H9 (cell line): ENCODE results near the gene RGR. TPM values are rescaled to one million over a fixed set of nuclear protein-coding genes. Genes with fewer than 3 reads are reported as not detected.

Experiments used
- DNase-seq: peaks from one replicate; pipeline ENCODE4 v3.0.0-alpha.2; 2017
- H2AFZ ChIP-seq: one replicate; pipeline ENCODE4 v1.6.1; 2013; ENCODE audit warnings: mild to moderate bottlenecking, low read length, control low read depth, moderate library complexity
- H2AK5ac ChIP-seq: 2 replicates; pipeline ENCODE4 v1.6.1; 2013; ENCODE audit warnings: low read length, control low read depth, mixed read lengths; ENCODE audit not compliant: insufficient read length
- H2BK120ac ChIP-seq: one replicate; pipeline ENCODE4 v1.6.1; 2013; ENCODE audit warnings: low read depth, mild to moderate bottlenecking, low read length, control low read depth, inconsistent platforms; ENCODE audit not compliant: poor library complexity, severe bottlenecking
- H2BK12ac ChIP-seq: 2 replicates; pipeline ENCODE4 v1.6.1; 2013; ENCODE audit warnings: low read length, control low read depth, mixed read lengths, low read depth; ENCODE audit not compliant: insufficient read length
- H2BK15ac ChIP-seq: 2 replicates; pipeline ENCODE4 v1.6.1; 2013; ENCODE audit warnings: low read depth, low read length, control low read depth
- H2BK20ac ChIP-seq: one replicate; pipeline ENCODE4 v1.6.1; 2013; ENCODE audit warnings: low read depth, mild to moderate bottlenecking, low read length, control low read depth, inconsistent platforms; ENCODE audit not compliant: poor library complexity, severe bottlenecking
- H2BK5ac ChIP-seq: 2 replicates; pipeline ENCODE4 v1.6.1; 2013; ENCODE audit warnings: low read length, control low read depth, mixed read lengths; ENCODE audit not compliant: insufficient read length
- H3K14ac ChIP-seq: 2 replicates; pipeline ENCODE4 v1.6.1; 2013; ENCODE audit warnings: low read length, control low read depth; ENCODE audit not compliant: insufficient read depth
- H3K18ac ChIP-seq: 2 replicates; pipeline ENCODE4 v1.6.1; 2013; ENCODE audit warnings: low read depth, mild to moderate bottlenecking, mixed read lengths, low read length, control low read depth; ENCODE audit not compliant: insufficient read length
- H3K23ac ChIP-seq: 2 replicates; pipeline ENCODE4 v1.6.1; 2013; ENCODE audit warnings: low read length, control low read depth, mixed read lengths, low read depth; ENCODE audit not compliant: insufficient read length
- H3K23me2 ChIP-seq: 2 replicates; pipeline ENCODE4 v1.6.1; 2013; ENCODE audit warnings: low read depth, mild to moderate bottlenecking, mixed read lengths, low read length, control low read depth; ENCODE audit not compliant: insufficient read length, poor library complexity, severe bottlenecking
- H3K27ac ChIP-seq: 2 replicates; pipeline ENCODE4 v1.5.1; 2013; ENCODE audit warnings: low read length, control low read depth, mixed read lengths, low read depth; ENCODE audit not compliant: insufficient read length
- H3K27me3 ChIP-seq: 2 replicates; pipeline ENCODE4 v1.6.1; 2013; ENCODE audit warnings: low read length, control low read depth, inconsistent platforms; ENCODE audit not compliant: insufficient read depth
- H3K4ac ChIP-seq: 2 replicates; pipeline ENCODE4 v1.6.1; 2013; ENCODE audit warnings: low read depth, mild to moderate bottlenecking, control low read depth, inconsistent platforms, low read length, moderate library complexity
- H3K4me1 ChIP-seq: 2 replicates; pipeline ENCODE4 v1.6.1; 2013; ENCODE audit warnings: low read length, control low read depth, inconsistent platforms; ENCODE audit not compliant: insufficient read depth
- H3K4me2 ChIP-seq: 2 replicates; pipeline ENCODE4 v1.6.1; 2013; ENCODE audit warnings: low read length, control low read depth, mixed read lengths; ENCODE audit not compliant: insufficient read length, insufficient read depth
- H3K56ac ChIP-seq: 2 replicates; pipeline ENCODE4 v1.6.1; 2013; ENCODE audit warnings: low read depth, mild to moderate bottlenecking, mixed read lengths, low read length, control low read depth; ENCODE audit not compliant: insufficient read length
- H3K79me1 ChIP-seq: 2 replicates; pipeline ENCODE4 v1.6.1; 2013; ENCODE audit warnings: low read depth, mild to moderate bottlenecking, moderate library complexity, low read length, control low read depth, inconsistent platforms; ENCODE audit not compliant: insufficient read depth, poor library complexity, severe bottlenecking
- H3K79me2 ChIP-seq: 2 replicates; pipeline ENCODE4 v1.6.1; 2013; ENCODE audit warnings: low read length, control low read depth, inconsistent platforms; ENCODE audit not compliant: insufficient read depth
- H3K9ac ChIP-seq: 2 replicates; pipeline ENCODE4 v1.6.1; 2013; ENCODE audit warnings: low read length, control low read depth, mixed read lengths; ENCODE audit not compliant: insufficient read length; ENCODE audit errors: extremely low read depth
- H3K9me3 ChIP-seq: one replicate; pipeline ENCODE4 v1.6.1; 2013; ENCODE audit warnings: low read depth, low read length, inconsistent platforms; ENCODE audit not compliant: control insufficient read depth
- H3T11ph ChIP-seq: one replicate; pipeline ENCODE4 v1.6.1; 2013; ENCODE audit warnings: mild to moderate bottlenecking, low read length, control low read depth, inconsistent platforms
- H4K20me1 ChIP-seq: one replicate; pipeline ENCODE4 v1.6.1; 2013; ENCODE audit not compliant: control insufficient read depth, insufficient read length, insufficient read depth
- H4K5ac ChIP-seq: 2 replicates; pipeline ENCODE4 v1.6.1; 2013; ENCODE audit warnings: low read depth, mild to moderate bottlenecking, mixed read lengths, low read length, control low read depth; ENCODE audit not compliant: insufficient read length
- H4K8ac ChIP-seq: replicated peaks from 2 replicates; pipeline ENCODE4 v1.6.1; 2013; ENCODE audit warnings: low read length, control low read depth, mixed read lengths, low read depth; ENCODE audit not compliant: insufficient read length
- H4K91ac ChIP-seq: 2 replicates; pipeline ENCODE4 v1.6.1; 2013; ENCODE audit warnings: low read depth, mild to moderate bottlenecking, moderate library complexity, mixed read lengths, low read length, control low read depth; ENCODE audit not compliant: insufficient read length
- H3K27ac Mint-ChIP-seq, 3 experiments: 2 replicates in 2 of 3; 3 replicates in 1 of 3; pipeline ENCODE4 v1.8.0; 2020 to 2021; ENCODE audit warnings: mixed read lengths in 3 of 3, mild to moderate bottlenecking in 1 of 3, moderate library complexity in 1 of 3
- H3K27me3 Mint-ChIP-seq: 2 replicates; pipeline ENCODE4 v1.8.0; 2021; ENCODE audit warnings: low read depth, mild to moderate bottlenecking, moderate library complexity, mixed read lengths
- H3K36me3 Mint-ChIP-seq, 3 experiments: 2 replicates in 2 of 3; 3 replicates in 1 of 3; pipeline ENCODE4 v1.8.0; 2020 to 2021; ENCODE audit warnings: low read depth in 3 of 3, mixed read lengths in 3 of 3; ENCODE audit not compliant: insufficient read depth in 1 of 3
- H3K4me1 Mint-ChIP-seq, 2 experiments: 2 replicates each; pipeline ENCODE4 v1.8.0; 2020; ENCODE audit warnings: mixed read lengths in 2 of 2
- H3K4me3 Mint-ChIP-seq, 2 experiments: 2 replicates in 1 of 2; 3 replicates in 1 of 2; pipeline ENCODE4 v1.8.0; 2020 to 2021; ENCODE audit warnings: mild to moderate bottlenecking in 2 of 2, mixed read lengths in 2 of 2, moderate library complexity in 1 of 2
- H3K9me3 Mint-ChIP-seq, 2 experiments: 2 replicates in 1 of 2; 3 replicates in 1 of 2; pipeline ENCODE4 v1.8.0; 2020; ENCODE audit warnings: mild to moderate bottlenecking in 2 of 2, mixed read lengths in 2 of 2, moderate library complexity in 1 of 2
- CTCF ChIP-seq: fragments of 200-600 bp; sonication (generic); conservative IDR thresholded peaks from 3 replicates; pipeline ENCODE4 v1.8.0; 2021; ENCODE audit warnings: antibody characterized with exemption, mild to moderate bottlenecking
- WGBS: extraction: QIAGEN DNeasy Blood & Tissue Kit; methylation state at CpG from one replicate; pipeline ENCODE4 v1.1.7; 2013; ENCODE audit warnings: missing lambda C conversion rate, low lambda C conversion rate, mixed read lengths; ENCODE audit not compliant: insufficient read length; ENCODE audit errors: extremely low coverage; 5-methylcytosine and 5-hydroxymethylcytosine counted together
- total RNA-seq: library from RNA; stranded (reverse); gene quantifications from 2 replicates; pipeline ENCODE4 v1.2.1, GENCODE V29; 2021

The RGR gene
- total RNA-seq, 1 experiment from 2014 or later = not detected

- Mint-ChIP-seq H3K36me3 (no peaks in the 10 kb centered on the region), H3K4me1 (peaks cover 12 to 14% of the 10 kb centered on the region in 2 experiments), H3K9me3 (no peaks in the 10 kb centered on the region), H3K27ac (no peak overlapping the region), H3K4me3 (no peak overlapping the region), H3K27me3 (no peaks in the 10 kb centered on the region)
- Histone ChIP-seq H3K14ac (no peak overlapping the region), H4K5ac (no peak overlapping the region), H3K79me2 (no peaks in the 10 kb centered on the region), H4K91ac (no peak overlapping the region), H3T11ph (no peak overlapping the region), H3K18ac (no peak overlapping the region), H2BK5ac (no peak overlapping the region), H3K4ac (no peak overlapping the region), H2BK120ac (no peak overlapping the region), H2AFZ (no peak overlapping the region), H2BK20ac (no peak overlapping the region), H3K79me1 (no peaks in the 10 kb centered on the region), H3K4me2 (no peak overlapping the region), H3K23ac (no peak overlapping the region), H4K20me1 (no peaks in the 10 kb centered on the region), H2BK15ac (no peak overlapping the region), H3K9ac (no peak overlapping the region), H4K8ac (no peak overlapping the region), H3K9me3 (no peaks in the 10 kb centered on the region), H3K4me1 (peaks cover 10% of the 10 kb centered on the region), H3K56ac (no peak overlapping the region), H3K27me3 (no peaks in the 10 kb centered on the region), H3K27ac (no peak overlapping the region), H2AK5ac (no peak overlapping the region), H3K23me2 (no peaks in the 10 kb centered on the region), H2BK12ac (no peak overlapping the region)
- DNase-seq = no peak
- TF ChIP-seq CTCF = no peak
- WGBS = no CpG with 5 or more reads among the region's 2 CpGs
These were observed 47.6 kb downstream of the RGR start for GRCh38 chr10:84292502-84292901.
